Measurements from ENCODE around the gene ZNF232.
"Not testable (repeated sequence)": the region's sequence is repeated elsewhere in the genome, so short reads cannot be mapped to it uniquely, and the experiment has no call there.

ZNF232 gene

GRCh38 chr17:5111402-5112204 lies at the start of gene ZNF232:
Gene ZNF232 (minus strand): TSS chr17:5111878. CDS start chr17:5111822, 56 bp downstream.
- DNase-seq = peak; percentile 92

GRCh38 chr17:5160702-5161101 lies 49.0 kb upstream of the ZNF232 start:
- not testable (repeated sequence) for DNase-seq

GRCh38 chr17:5146122-5146521 lies 34.4 kb upstream of the ZNF232 start:
- DNase-seq = not testable (repeated sequence)

- DNase-seq = not testable (repeated sequence)
These were observed 31.2 kb upstream of the ZNF232 start for GRCh38 chr17:5142877-5143276.

DNA sequence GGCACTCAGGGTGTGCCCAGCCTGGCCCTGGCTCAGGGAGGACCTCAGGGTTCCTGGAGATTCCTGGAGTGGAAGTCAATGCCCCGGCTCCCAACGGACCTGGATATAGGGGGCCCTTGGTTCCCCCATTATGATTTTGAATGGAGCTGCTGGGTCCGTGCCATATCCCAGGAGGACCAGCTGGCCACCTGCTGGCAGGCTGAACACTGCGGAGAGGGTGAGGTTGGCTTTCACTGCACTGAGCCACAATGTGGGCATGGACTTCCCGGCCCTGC lies 27.7 kb upstream of the ZNF232 start:
- DNase-seq = no peak

- DNase-seq = no peak
These were observed 27.2 kb upstream of the ZNF232 start for GRCh38 chr17:5138616-5139457.

- DNase-seq = not testable (repeated sequence)
These were observed 26.5 kb upstream of the ZNF232 start for GRCh38 chr17:5138198-5138544.

DNA sequence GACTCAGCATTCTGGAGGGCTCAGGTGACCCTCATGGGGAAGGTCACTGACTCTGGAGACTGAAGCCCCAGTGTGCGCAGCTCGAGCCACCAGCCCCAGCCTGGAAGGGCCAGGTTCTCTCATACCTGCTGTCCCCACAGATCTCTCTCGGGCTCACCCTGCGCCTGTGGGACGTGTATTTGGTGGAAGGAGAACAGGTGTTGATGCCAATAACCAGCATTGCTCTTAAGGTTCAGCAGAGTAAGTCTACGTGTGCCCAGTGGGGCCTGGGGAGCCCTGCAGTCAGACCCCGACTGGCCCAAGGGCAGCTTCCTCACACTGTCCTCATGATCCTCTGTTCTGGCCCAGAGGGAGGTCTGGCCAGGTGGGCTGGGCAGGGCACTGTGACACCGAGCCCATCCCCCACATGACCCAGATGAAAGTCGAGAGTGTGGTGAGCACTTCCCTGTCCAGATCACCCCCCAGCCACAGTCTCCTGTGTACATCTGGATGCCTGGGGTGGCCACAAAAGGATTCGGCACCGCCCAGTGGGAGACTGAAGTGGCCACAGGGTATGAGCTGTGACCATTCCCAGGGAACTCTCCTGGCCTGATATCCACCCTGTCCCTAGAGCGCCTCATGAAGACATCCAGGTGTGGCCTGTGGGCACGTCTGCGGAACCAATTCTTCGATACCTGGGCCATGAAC lies 26.0 kb upstream of the ZNF232 start:
- not testable (repeated sequence) for DNase-seq

- not testable (repeated sequence) for DNase-seq
These were observed 25.1 kb upstream of the ZNF232 start for GRCh38 chr17:5136580-5137412.

- no peak for DNase-seq
These were observed 24.3 kb upstream of the ZNF232 start for GRCh38 chr17:5135726-5136579.

DNA sequence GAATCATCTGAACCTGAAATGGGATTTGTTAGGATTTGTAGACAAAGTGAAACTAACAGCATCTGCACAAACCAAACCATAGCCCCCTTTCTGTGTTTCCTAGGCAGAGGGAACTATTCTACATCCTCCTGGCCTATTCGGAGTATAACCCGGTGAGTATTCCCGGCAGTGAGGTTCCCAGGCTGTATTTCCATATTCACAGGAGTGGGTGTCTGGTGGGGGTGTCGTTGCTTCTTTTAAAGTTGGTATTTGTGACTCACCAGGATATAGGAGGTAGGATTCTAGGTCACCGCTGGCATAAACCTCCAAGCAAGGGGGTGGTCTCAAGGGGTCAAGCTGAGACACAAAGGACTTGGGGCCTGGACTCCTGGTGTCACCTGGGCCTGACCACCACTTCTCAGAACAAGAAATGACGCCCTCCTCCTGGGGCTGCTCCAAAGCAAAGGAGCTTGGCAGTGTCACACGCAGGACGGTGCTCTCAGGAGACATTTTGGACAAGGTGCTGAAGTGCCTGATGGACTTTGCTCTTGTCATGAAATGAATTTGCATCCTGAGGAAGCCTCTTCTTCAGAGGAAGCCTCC lies 23.5 kb upstream of the ZNF232 start:
- not testable (repeated sequence) for DNase-seq

DNA sequence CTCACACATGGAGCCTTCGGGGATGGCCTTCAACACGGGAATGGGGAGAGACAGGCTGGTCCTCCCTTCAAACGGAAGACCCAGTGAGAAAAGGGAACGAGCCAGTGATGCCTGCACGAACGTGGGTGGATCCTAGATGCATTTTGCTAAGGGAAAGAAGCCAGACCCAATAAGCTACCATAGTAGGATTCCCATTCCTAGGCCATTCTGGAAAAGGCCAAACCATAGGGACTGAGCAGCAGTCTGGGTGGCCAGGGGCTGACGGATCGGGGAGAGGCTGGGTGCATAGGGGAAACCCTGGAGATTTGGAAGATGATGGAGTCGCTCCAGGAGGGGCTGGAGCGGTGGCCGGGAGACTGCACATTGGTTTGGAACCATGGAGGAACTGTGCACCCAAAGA lies 22.9 kb upstream of the ZNF232 start:
- DNase-seq = not testable (repeated sequence)

DNA sequence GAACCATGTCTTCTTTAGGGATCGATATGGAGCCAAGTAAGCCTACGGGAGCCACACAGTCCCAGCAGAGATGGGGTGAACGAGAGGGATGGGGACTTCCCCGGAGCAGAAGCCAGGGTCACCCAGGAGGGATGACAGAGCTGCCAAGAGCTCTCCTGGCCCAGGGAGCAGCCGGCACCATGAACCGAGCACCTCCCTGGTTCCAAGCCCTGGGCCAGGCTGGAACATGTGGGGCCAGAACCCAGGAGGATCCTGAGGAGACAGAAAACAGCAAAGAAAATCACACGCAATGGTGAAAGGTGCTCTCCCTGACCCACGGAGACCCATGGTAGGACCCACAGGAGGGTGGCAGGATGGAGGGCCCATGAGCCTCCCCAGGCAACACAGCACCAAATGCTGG lies 22.3 kb upstream of the ZNF232 start:
- not testable (repeated sequence) for DNase-seq

- no peak for DNase-seq
These were observed 21.6 kb upstream of the ZNF232 start for GRCh38 chr17:5133311-5133710.

DNA sequence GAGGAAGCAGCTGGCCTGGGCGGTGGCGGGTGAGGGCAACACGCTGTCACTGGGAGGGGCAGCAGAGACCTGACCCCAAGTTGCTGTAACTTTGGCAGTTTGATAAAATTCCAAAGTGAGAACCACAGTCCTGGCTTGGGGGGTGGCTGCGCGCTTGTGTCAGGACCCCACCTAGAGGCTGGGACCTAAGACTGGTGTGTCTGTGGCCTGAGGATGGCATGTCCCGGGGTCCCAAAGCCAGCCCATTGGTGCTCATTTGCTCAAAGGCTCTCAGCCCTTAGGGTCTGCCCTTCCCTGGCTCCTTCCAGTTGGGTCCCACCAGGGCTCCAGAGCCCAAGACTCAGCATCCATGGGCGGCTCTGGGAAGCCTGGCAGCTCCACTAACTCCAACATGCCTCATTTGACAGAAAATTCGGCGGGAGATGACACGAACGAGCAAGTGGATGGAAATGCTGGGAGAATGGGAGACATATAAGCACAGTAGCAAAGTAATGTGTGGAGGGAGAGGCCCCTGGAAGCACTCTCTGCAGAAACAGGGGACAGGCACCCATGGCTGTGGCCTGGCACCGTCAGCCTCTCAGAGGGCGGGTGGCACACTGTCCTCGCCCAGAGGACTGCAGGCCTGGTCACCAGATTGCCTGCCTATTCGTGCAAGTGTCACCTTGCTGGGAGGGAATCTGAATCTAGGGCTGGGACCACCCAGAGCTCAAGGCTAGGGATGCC lies 21.0 kb upstream of the ZNF232 start:
- DNase-seq = not testable (repeated sequence)

- DNase-seq = not testable (repeated sequence)
These were observed 20.3 kb upstream of the ZNF232 start for GRCh38 chr17:5131799-5132502.

- no peak for DNase-seq
These were observed 19.6 kb upstream of the ZNF232 start for GRCh38 chr17:5131146-5131715.

DNA sequence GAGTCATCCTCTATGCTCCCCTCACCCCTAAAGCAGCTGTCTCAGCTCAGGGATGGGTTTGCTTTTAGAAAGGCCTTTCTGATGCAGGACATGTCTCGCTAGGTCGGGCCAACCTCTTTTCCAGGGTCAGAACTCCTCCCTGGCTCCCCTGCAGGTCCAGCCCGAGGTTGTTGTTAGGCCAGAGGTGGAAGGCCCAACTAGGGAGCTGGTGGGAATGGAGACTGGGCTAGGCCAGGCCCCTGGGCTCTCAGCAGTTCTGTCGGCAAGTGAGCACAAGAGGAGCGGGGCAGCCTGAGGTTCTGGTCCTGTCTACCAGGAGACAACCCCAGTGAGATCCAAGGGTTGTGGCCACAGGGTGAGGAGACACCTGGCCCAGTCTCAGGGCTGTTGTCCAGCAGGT lies 19.0 kb upstream of the ZNF232 start:
- not testable (repeated sequence) for DNase-seq

DNA sequence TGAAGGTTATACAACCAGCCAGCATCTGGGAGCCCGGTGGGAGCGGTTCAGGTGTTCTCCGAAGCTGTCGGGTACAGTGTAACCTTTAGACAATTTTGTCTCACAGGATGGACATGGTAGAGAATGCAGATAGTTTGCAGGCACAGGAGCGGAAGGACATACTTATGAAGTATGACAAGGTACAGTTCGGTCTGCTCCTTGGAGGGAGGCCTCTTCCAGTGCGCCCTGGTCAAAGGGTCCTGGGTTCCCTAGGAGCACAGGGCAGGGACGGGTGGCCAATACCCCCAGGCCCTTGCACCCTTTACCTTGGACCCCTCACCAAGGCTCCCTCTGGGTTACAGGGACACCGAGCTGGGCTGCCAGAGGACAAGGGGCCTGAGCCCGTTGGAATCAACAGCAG lies 18.6 kb upstream of the ZNF232 start:
- not testable (repeated sequence) for DNase-seq

GRCh38 chr17:5129770-5130169 lies 18.1 kb upstream of the ZNF232 start:
- DNase-seq = not testable (repeated sequence)
